Mucosa of descending colon (tissue), 3 donors: ENCODE data around the gene USE1. TPM values are rescaled to one million over a fixed set of nuclear protein-coding genes. Genes with fewer than 3 reads are reported as not detected.

Source experiments
- ATAC-seq: fragments of 200-7000 bp; cut with Tn5 transposase; one replicate; pipeline ENCODE4 v1.9.1; 2020; ENCODE audit warnings: mild to moderate bottlenecking, moderate library complexity
- DNase-seq, 3 donors: peaks; one replicate each; pipeline ENCODE4 v3.0.0-alpha.2; 2020
- H3K36me3 ChIP-seq: fragments of 200-600 bp; one replicate; pipeline ENCODE4 v1.8.0; 2021; ENCODE audit warnings: low read depth, mild to moderate bottlenecking
- H3K4me1 ChIP-seq: fragments of 200-600 bp; one replicate; pipeline ENCODE4 v1.8.0; 2021; ENCODE audit warnings: low read depth, mild to moderate bottlenecking
- H3K4me3 ChIP-seq: fragments of 200-600 bp; one replicate; pipeline ENCODE4 v1.8.0; 2021; ENCODE audit warnings: mild to moderate bottlenecking
- H3K9me3 ChIP-seq: fragments of 200-600 bp; one replicate; pipeline ENCODE4 v1.8.0; 2021; ENCODE audit warnings: mild to moderate bottlenecking
- CTCF ChIP-seq: fragments of 200-600 bp; IDR thresholded peaks from one replicate; pipeline ENCODE4 v1.8.0; 2022; ENCODE audit warnings: antibody characterized with exemption, mild to moderate bottlenecking
- intact Hi-C, 2 donors: fragments of 100-400 bp; cut with DNase I in 1 of 2; cut with micrococcal nuclease in 1 of 2; formaldehyde crosslinking; loops; one replicate each; pipeline versions ENCODE4 v1.11.0 to v1.11.1; 2022; cut with DNase I, micrococcal nuclease
- total RNA-seq, 3 donors: library from RNA; stranded (reverse); fragmentation: NEBNext Ultra II Directional in 2 of 3; extraction: Animal tissue kit (Norgen Biotek cat#: 25700) in 2 of 3; gene quantifications; one replicate each; pipeline versions ENCODE4 v1.2.1 to v1.2.4, GENCODE V29; 2021 to 2023
- donor health status: DM: no; HTN: no; CAD: no; lungs with moderate emphysema.
- donor health status: DM: no; HTN: no; CAD: no.
- donor health status: DM: no; HTN: yes; CAD: no.

Gene USE1
- total RNA-seq, 3 donors from 2014 or later: 17.4 to 31.2 (median 28.0) TPM

GRCh38 chr19:17240062-17240752 lies 25.1 kb downstream of the USE1 start:
- peak; percentile 46 for ATAC-seq
- H3K4me1 ChIP-seq: peaks cover 53% of the 10 kb centered on the region
- no peak overlapping the region for H3K4me3 ChIP-seq
- no peaks in the 10 kb centered on the region for H3K36me3 ChIP-seq
- TF ChIP-seq CTCF: no peak
- DNase-seq: peak; percentile 61 to 64 (median 63)
- H3K9me3 ChIP-seq: no peaks in the 10 kb centered on the region
- intact Hi-C loops: no loop called here

DNA sequence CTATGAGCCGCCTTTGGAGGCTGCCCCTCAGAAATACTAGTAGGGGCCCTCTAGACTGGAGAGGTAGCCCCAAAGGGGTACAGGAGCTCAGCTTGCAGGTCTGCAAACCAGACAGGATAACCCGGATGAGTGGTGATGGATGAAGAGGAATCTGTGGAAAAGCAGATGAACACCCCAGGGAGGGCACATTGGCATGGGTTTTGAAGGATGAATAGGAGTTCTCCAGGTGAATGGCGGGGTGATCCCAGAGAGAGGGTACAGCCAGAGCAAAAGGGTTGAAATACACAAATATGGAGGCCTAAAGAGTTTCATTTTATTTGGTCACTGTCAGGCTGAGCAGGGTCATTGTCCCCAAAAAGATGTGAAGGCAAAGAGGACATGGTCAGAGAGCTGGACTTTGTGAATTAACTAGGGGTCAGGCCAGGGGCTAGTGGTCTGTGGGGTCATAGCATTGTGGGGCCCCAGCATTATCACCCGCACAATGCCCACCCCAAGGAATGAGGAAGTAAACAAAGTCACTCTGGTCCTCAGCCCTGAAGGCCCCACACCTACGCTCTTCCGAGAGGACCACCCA lies 25.8 kb downstream of the USE1 start:
- peaks cover 51% of the 10 kb centered on the region for H3K4me1 ChIP-seq
- no peak for DNase-seq
- intact Hi-C loops: no loop called here
- ATAC-seq: no peak
- H3K36me3 ChIP-seq: no peaks in the 10 kb centered on the region
- no peak for TF ChIP-seq CTCF
- no peak overlapping the region for H3K4me3 ChIP-seq
- no peaks in the 10 kb centered on the region for H3K9me3 ChIP-seq

GRCh38 chr19:17242431-17243208 lies 27.5 kb downstream of the USE1 start:
- TF ChIP-seq CTCF: no peak
- H3K4me3 ChIP-seq: no peak overlapping the region

DNA sequence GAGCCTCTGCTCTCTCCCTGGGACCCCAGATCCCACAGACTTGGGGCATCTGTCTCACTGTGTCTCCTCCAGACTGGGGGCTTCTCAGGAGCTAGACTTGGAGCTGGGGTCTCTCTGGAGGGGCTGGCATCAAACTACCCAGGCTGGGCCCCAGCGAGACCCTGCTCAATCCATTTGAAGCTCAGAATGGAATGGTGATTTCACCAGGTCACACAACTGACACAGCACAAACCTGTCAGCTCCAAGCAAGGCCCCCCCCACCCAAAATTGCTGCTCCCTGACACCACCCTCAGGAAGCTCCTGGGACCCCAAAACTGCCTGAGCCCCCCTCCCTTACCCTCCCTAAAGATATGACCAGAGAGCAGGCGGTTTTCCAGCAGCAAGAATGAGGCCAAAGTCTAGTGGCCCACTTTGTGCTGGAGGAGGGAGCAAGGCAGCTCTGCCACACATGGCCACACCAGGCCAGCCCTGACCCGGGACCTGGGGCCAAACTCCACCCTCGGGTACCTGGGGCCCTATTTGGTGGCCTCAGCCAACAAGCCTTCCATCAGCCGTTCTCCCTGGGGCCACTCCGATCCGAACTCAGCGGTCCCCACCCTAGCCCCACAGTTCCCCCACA lies 28.2 kb downstream of the USE1 start:
- Histone ChIP-seq H3K9me3 (no peaks in the 10 kb centered on the region), H3K36me3 (no peaks in the 10 kb centered on the region), H3K4me1 (peaks cover 51% of the 10 kb centered on the region), H3K4me3 (peak overlapping the region; percentile 81)
- intact Hi-C loops: no loop called here
- TF ChIP-seq CTCF: no peak
- DNase-seq: peak; percentile 55 to 70 (median 65)
- no peak for ATAC-seq

More at GRCh38 chr19:17242431-17243208, 27.5 kb downstream of the USE1 start:
- Histone ChIP-seq H3K9me3 (no peaks in the 10 kb centered on the region), H3K4me1 (peaks cover 47% of the 10 kb centered on the region), H3K36me3 (no peaks in the 10 kb centered on the region)
- DNase-seq: no peak
- ATAC-seq: no peak
- intact Hi-C loops: no loop called here

- H3K4me1 ChIP-seq: peaks cover 57% of the 10 kb centered on the region
- ATAC-seq (peak; percentile 31), DNase-seq (peak; percentile 75 to 81 (median 75))
- no peaks in the 10 kb centered on the region for H3K9me3 ChIP-seq
- intact Hi-C loops: no loop called here
- peak overlapping the region; percentile 81 for H3K4me3 ChIP-seq
- TF ChIP-seq CTCF: no peak
- no peaks in the 10 kb centered on the region for H3K36me3 ChIP-seq
Measured at GRCh38 chr19:17243830-17244617, 28.9 kb downstream of the USE1 start.
